SK-MEL-5 (cell line): ENCODE results near the gene SHANK2. TPM values are rescaled to one million over a fixed set of nuclear protein-coding genes. Genes with fewer than 3 reads are reported as not detected.

ENCODE experiments used
- DNase-seq: peaks from one replicate; pipeline ENCODE4 v3.0.0-alpha.2; 2016; ENCODE audit warnings: low read depth, low spot score
- in situ Hi-C: cut with HindIII; loops from 2 replicates; pipeline ENCODE4 v1.10.0; 2016; ENCODE audit warnings: low sequenced_read_pairs, high pct_unique_total_duplicates, low pct_unique_long_range_greater_than_20kb
- total RNA-seq: library from RNA; depleted of rRNA; stranded (reverse); fragments of >200 nt; shearing (Covaris generic); gene quantifications from 2 replicates; pipeline ENCODE4 v1.2.3, GENCODE V29; 2014; rRNA removed

The SHANK2 gene
- total RNA-seq, 1 experiment from 2014 or later: 0.13 TPM

DNA sequence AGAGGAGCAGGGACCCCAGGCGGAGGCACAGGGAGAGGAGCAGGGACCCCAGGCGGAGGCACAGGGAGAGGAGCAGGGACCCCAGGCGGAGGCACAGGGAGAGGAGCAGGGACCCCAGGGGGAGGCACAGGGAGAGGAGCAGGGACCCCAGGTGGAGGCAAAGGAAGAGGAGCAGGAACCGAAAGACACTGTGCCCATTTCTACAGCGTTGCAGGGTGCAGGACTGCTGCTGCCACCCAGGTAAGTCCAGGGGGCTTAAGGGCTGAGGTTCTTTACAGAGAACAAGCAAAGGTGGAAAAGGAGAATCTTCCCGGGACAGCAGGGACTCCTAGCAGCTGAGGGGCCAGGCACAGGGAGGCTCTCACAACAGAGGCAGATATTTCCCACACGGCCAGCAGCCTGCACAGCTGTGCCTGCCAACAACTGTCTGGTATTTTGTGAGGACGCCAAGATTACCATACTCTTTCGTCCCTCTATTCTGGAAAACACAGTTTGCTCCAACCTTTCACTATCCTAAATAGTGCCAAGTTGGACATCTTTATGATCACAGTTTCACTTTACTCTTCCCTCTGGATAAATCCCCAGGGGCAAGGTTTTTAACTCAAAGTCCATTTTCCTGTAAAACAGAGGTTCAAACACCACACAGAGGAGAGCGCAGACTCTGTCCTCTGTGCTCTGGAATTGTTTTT, 39.4 kb downstream of the SHANK2 start:
- no peak for DNase-seq
- in situ Hi-C loops: loop anchor here (10.0 kb wide), 1 partner anchor 92 kb away; no protein-coding TSS in a partner anchor

DNA sequence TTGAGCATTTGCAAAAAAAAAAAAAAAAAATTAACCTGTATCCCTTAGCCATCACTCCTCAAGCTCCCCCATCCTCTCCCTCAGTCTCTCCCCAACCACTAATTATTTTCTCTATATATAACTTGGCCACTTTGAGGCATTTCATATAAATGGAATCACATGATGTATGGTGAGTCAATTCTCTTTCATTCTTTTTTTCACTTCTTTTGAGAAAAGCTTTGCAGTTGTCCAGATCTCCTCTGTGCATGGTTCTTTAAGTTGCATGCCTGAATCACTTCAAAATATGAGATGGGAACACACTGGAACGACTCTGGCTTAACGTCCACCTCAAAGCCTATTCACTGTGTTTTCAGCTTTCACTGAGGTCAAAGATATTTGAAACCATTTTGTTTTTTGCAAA, 40.7 kb downstream of the SHANK2 start:
- in situ Hi-C loops: loop anchor here (10.0 kb wide), 1 partner anchor 93 kb away; no protein-coding TSS in a partner anchor
- no peak for DNase-seq

GRCh38 chr11:71210861-71211260, 41.5 kb downstream of the SHANK2 start:
- in situ Hi-C loops: loop anchor here (10.0 kb wide), 1 partner anchor 94 kb away; no protein-coding TSS in a partner anchor
- DNase-seq: no peak

DNA sequence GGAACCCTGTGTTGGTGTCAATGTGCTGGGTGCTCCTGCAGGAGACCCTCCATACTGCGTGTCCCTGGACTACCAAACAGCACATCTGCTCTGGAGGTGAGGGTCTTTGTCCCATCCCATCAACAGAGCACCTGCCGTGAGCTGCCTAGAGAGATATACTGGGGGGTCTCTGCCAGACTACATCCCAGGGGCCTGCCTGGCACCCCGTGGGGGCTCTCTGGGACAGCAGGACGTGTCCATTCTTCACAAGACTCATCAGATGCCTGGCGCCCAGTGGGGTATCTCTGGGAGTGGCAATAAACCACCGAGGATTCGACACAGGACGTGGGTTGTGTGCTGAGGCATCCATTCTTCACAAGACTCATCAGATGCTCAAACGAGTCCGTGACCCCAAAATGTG, 42.7 kb downstream of the SHANK2 start:
- in situ Hi-C loops: loop anchor here (10.0 kb wide), 1 partner anchor 95 kb away; no protein-coding TSS in a partner anchor
- no peak for DNase-seq

DNA sequence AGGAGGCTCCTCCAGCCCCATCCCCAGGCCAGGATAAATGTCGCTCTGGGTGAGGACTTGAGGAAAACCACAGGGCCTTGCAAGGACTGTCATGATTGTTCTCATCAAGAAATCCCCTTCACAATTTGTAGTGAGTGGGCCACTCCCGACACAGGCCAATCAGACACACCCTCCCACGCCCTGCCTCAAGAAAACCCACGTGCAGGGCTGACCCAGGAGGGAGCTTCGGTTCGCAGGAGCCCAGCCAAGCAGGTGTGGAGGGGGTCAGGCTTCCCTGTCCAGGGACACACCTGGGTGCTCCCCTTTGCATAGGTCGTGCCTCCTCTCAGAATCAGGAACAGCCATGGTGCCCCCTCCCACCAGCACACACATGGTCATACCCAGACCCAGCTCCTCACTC, 43.2 kb downstream of the SHANK2 start:
- in situ Hi-C loops: no loop called here
- no peak for DNase-seq

DNA sequence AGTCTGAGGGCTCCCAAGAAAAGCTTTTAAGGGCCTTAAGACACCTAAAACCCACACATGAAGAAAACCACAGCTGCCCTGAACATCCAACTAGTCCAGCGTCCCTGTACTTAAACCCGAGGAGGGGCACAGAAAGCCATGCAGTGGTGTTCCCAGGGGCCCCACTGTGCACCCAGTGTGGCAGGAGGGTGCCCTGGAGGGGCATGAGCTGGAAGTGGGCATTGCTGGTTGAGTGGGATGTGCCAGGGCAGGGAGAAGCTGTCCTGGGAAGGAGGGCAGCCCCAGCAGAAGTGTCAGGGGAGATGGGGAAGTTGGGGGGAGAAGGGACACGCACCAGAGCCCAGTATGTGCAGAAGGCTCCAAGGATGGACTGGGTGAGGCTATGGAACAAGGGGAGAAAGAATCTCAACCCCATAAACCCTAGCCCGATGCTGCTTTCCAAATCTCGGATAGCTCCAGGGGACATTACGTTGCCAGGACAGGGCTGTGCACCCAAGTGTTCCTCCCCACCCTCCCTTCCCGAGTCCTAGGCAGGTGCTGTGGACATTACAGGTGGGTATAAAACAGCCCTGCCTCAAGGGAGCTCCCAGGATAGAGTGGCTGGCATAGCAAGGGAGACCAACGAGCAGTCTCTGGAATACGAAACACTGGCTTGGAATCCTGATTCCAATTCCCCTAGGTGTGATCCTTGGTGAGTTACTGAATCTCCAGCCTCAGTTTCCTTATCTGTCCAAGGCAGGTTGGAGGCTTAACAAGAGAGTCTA, 44.2 kb downstream of the SHANK2 start:
- in situ Hi-C loops: no loop called here
- DNase-seq: no peak

DNA sequence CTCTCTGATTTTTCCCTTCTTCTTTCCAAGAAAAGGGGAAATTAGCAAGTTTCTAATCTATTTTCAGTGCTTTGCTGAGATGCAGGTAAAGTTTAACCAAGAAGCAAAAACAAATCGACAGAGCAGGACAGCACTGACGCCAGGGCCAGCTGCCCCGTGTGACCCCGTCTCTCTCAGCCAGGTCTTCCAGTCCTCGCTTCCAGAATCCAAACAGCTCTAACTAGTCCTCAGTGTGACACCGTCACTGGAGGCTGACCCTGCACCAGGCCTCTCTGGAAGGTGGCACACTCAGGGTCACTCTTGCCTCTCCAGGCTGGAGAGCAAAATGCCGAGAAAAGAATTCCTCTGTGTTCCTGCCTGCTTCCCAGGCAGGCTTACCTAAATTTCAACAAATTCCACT, 44.8 kb downstream of the SHANK2 start:
- in situ Hi-C loops: no loop called here
- DNase-seq: no peak

- no peak for DNase-seq
- in situ Hi-C loops: no loop called here
Measured at GRCh38 chr11:71206186-71206585, 46.2 kb downstream of the SHANK2 start.

GRCh38 chr11:71204748-71205664, 47.4 kb downstream of the SHANK2 start:
- no peak for DNase-seq
- in situ Hi-C loops: no loop called here

GRCh38 chr11:71204294-71204693, 48.1 kb downstream of the SHANK2 start:
- no peak for DNase-seq
- in situ Hi-C loops: no loop called here

DNA sequence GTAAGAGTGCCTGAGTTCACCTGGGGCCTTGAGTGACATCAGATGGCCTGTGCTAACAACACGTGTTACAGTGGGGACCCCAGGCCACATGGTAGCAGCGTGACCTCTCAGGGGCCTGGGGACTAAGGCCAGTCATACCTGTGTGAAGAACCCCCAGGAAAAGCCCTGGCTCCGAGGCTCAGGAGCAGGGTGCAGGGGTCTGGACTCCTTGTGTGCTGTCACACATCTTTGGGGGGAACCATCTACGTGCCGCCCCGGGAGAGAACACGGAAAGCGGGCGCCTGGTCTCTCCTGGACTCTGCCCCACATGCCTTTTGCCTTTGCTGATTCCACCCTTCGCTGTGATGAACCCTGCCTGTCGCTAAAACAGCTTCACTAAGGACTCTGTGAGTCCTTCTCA, 48.7 kb downstream of the SHANK2 start:
- in situ Hi-C loops: no loop called here
- DNase-seq: no peak

DNA sequence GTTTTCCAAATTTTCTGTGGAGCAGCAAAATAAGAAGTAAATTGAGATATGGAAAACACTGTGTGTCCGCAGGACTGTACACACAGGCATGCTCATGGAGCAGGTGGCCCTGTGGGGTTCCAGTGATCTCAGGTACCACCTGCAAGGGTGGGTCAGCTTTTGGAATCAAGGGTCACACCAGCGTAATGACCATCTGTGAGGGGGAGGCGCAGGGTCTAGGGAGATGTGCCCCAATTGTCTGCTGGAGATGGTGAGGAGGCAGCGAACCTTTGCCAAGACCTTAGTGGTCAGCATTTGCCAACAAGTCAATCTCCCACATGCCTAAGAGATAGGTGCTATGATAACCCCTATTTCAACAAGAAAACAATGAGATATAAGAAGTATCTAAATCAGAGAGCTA, 49.4 kb downstream of the SHANK2 start:
- no peak for DNase-seq
- in situ Hi-C loops: no loop called here

GRCh38 chr11:71202598-71202944, 49.8 kb downstream of the SHANK2 start:
- in situ Hi-C loops: no loop called here
- DNase-seq: no peak

Other genes with a start within 250 kb of the SHANK2 start
- 114 and 117 TPM in 2 replicates for gene DHCR7, start 195.8 kb upstream of the SHANK2 start, total RNA-seq
- gene NADSYN1, start 200.6 kb upstream of the SHANK2 start, total RNA-seq: 127 and 130 TPM in 2 replicates